Liver (tissue), 9 donors: ENCODE results near the gene PAX7. TPM values are rescaled to one million over a fixed set of nuclear protein-coding genes. Genes with fewer than 3 reads are reported as not detected.

ENCODE experiments used
- DNase-seq: peaks from one replicate; pipeline ENCODE4 v3.0.0-alpha.2; 2017; ENCODE audit warnings: low spot score
- H3K27ac ChIP-seq, 2 donors: one replicate each; pipeline ENCODE4 v1.7.0; 2013; ENCODE audit warnings: inconsistent platforms in 2 of 2, low read length in 2 of 2, control low read depth in 1 of 2, low read depth in 1 of 2, mild to moderate bottlenecking in 1 of 2
- H3K27me3 ChIP-seq, 4 donors: one replicate each; pipeline versions ENCODE4 v1.6.1 to v1.7.0; 2013; ENCODE audit warnings: low read length in 3 of 4, inconsistent platforms in 1 of 4, mild to moderate bottlenecking in 1 of 4, moderate library complexity in 1 of 4; ENCODE audit not compliant: control insufficient read depth in 4 of 4, insufficient read depth in 4 of 4
- H3K36me3 ChIP-seq, 4 donors: one replicate each; pipeline versions ENCODE4 v1.6.1 to v1.7.0; 2013; ENCODE audit warnings: low read length in 3 of 4, mild to moderate bottlenecking in 3 of 4, low read depth in 1 of 4, moderate library complexity in 1 of 4; ENCODE audit not compliant: control insufficient read depth in 4 of 4, insufficient read depth in 3 of 4
- H3K4me1 ChIP-seq, 4 donors: one replicate each; pipeline versions ENCODE4 v1.6.1 to v1.7.0; 2013; ENCODE audit warnings: low read length in 3 of 4, mild to moderate bottlenecking in 3 of 4, moderate library complexity in 1 of 4; ENCODE audit not compliant: control insufficient read depth in 4 of 4, insufficient read depth in 4 of 4
- H3K4me3 ChIP-seq, 3 donors: one replicate each; pipeline versions ENCODE4 v1.6.1 to v1.7.0; 2013; ENCODE audit warnings: low read length in 3 of 3, control low read depth in 1 of 3, low read depth in 1 of 3, mild to moderate bottlenecking in 1 of 3
- H3K9ac ChIP-seq, 2 donors: one replicate each; pipeline ENCODE4 v1.7.0; 2013; ENCODE audit warnings: low read length in 2 of 2, mild to moderate bottlenecking in 2 of 2, moderate library complexity in 2 of 2, control low read depth in 1 of 2, low read depth in 1 of 2
- H3K9me3 ChIP-seq, 4 donors: one replicate each; pipeline versions ENCODE4 v1.6.1 to v1.7.0; 2013; ENCODE audit warnings: low read length in 3 of 4; ENCODE audit not compliant: control insufficient read depth in 4 of 4
- ATF3 ChIP-seq: IDR thresholded peaks from 2 replicates; pipeline ENCODE4 v1.6.1; 2016; ENCODE audit warnings: antibody characterized with exemption
- CTCF ChIP-seq: fragments of 150-350 bp; IDR thresholded peaks from 2 replicates; pipeline ENCODE4 v1.5.1; 2017; ENCODE audit warnings: improper control_type of control experiment, low read depth, low read length; ENCODE audit not compliant: missing input control
- EGR1 ChIP-seq, 2 donors: IDR thresholded peaks; 2 replicates each; pipeline ENCODE4 v1.6.1; 2016 to 2018; ENCODE audit warnings: antibody characterized with exemption in 2 of 2, low read depth in 2 of 2
- FOXA1 ChIP-seq: IDR thresholded peaks from 2 replicates; pipeline ENCODE4 v1.6.1; 2016; ENCODE audit warnings: antibody characterized with exemption
- FOXA2 ChIP-seq: IDR thresholded peaks from 2 replicates; pipeline ENCODE4 v1.6.1; 2016; ENCODE audit warnings: antibody characterized with exemption
- GABPA ChIP-seq, 2 donors: IDR thresholded peaks in 1 of 2; conservative IDR thresholded peaks in 1 of 2; 2 replicates each; pipeline ENCODE4 v1.6.1; 2016; ENCODE audit warnings: antibody characterized with exemption in 2 of 2, mild to moderate bottlenecking in 1 of 2, moderate library complexity in 1 of 2
- HNF4A ChIP-seq, 2 donors: conservative IDR thresholded peaks; 2 replicates each; pipeline ENCODE4 v1.6.1; 2016; ENCODE audit warnings: antibody characterized with exemption in 2 of 2, mild to moderate bottlenecking in 2 of 2
- HNF4G ChIP-seq: IDR thresholded peaks from 2 replicates; pipeline ENCODE4 v1.6.1; 2016; ENCODE audit warnings: antibody characterized with exemption
- JUND ChIP-seq, 2 donors: IDR thresholded peaks; 2 replicates each; pipeline ENCODE4 v1.6.1; 2016; ENCODE audit warnings: antibody characterized with exemption in 2 of 2
- MAX ChIP-seq: IDR thresholded peaks from 2 replicates; pipeline ENCODE4 v1.6.1; 2016; ENCODE audit warnings: antibody characterized with exemption
- NR2F2 ChIP-seq: IDR thresholded peaks from 2 replicates; pipeline ENCODE4 v1.6.1; 2016; ENCODE audit warnings: antibody characterized with exemption
- RAD21 ChIP-seq, 2 donors: IDR thresholded peaks; 2 replicates each; pipeline ENCODE4 v1.6.1; 2016; ENCODE audit warnings: antibody characterized with exemption in 2 of 2, mild to moderate bottlenecking in 2 of 2
- REST ChIP-seq: IDR thresholded peaks from 2 replicates; pipeline ENCODE4 v1.6.1; 2016; ENCODE audit warnings: antibody characterized with exemption, mild to moderate bottlenecking
- RXRA ChIP-seq, 2 donors: IDR thresholded peaks; 2 replicates each; pipeline ENCODE4 v1.6.1; 2017 to 2018; ENCODE audit warnings: antibody characterized with exemption in 2 of 2, mild to moderate bottlenecking in 1 of 2
- SP1 ChIP-seq: IDR thresholded peaks from 2 replicates; pipeline ENCODE4 v1.6.1; 2018; ENCODE audit warnings: antibody characterized with exemption, mild to moderate bottlenecking
- TAF1 ChIP-seq: conservative IDR thresholded peaks from 2 replicates; pipeline ENCODE4 v1.6.1; 2016; ENCODE audit warnings: antibody characterized with exemption, mild to moderate bottlenecking
- YY1 ChIP-seq: IDR thresholded peaks from 2 replicates; pipeline ENCODE4 v1.6.1; 2016; ENCODE audit warnings: antibody characterized with exemption, mild to moderate bottlenecking
- ZBTB33 ChIP-seq: IDR thresholded peaks from 2 replicates; pipeline ENCODE4 v1.6.1; 2016; ENCODE audit warnings: antibody characterized with exemption
- WGBS: extraction: QIAGEN DNeasy Blood & Tissue Kit; methylation state at CpG from one replicate; pipeline ENCODE4 v1.1.7; 2013; 5-methylcytosine and 5-hydroxymethylcytosine counted together
- polyA plus RNA-seq, 2 donors: library from polyadenylated mRNA; stranded (reverse) in 1 of 2; unstranded in 1 of 2; fragments of 200-250 nt in 1 of 2; fragments of >200 nt in 1 of 2; fragmentation: Nextera tagmentation in 1 of 2; extraction: Ambion mirVana in 1 of 2; gene quantifications; one replicate each; pipeline versions ENCODE4 v1.2.1 to v1.2.3, GENCODE V29; 2013 to 2015
- total RNA-seq, 2 donors: library from RNA; depleted of rRNA; stranded (reverse); fragments of >200 nt; gene quantifications; one replicate each; pipeline ENCODE4 v1.2.3, GENCODE V29; 2014
- donor health status: healthy.
- donor health status: healthy.
- donor health status: healthy.
- donor health status: healthy.
- donor health status: healthy.

The PAX7 gene
- total and polyA plus RNA-seq, 4 donors: not detected

- Histone ChIP-seq H3K36me3 (no peaks in the 10 kb centered on the region), H3K27me3 (peaks cover 0 to 9% (median 6%) of the 10 kb centered on the region in 4 donors), H3K9ac (no peak overlapping the region), H3K4me1 (peaks cover 0 to 2% (median 0%) of the 10 kb centered on the region in 4 donors), H3K4me3 (no peak overlapping the region), H3K27ac (no peak overlapping the region), H3K9me3 (no peaks in the 10 kb centered on the region)
- WGBS: 39% methylated on average over 9 of the region's 9 CpGs
- TF ChIP-seq CTCF (no peak), JUND (IDR thresholded peaks at IDR 0.05) (no peak), YY1 (no peak), FOXA2 (no peak), ZBTB33 (no peak), HNF4G (no peak), RXRA (IDR thresholded peaks at IDR 0.05) (no peak), RAD21 (IDR thresholded peaks at IDR 0.05) (no peak), GABPA (IDR thresholded peaks at IDR 0.05 in 1 of 2, conservative IDR thresholded peaks at IDR 0.05 in 1 of 2) (no peak), TAF1 (no peak), MAX (no peak), FOXA1 (no peak), SP1 (no peak), NR2F2 (no peak), ATF3 (no peak), EGR1 (IDR thresholded peaks at IDR 0.05; ENCODE audit: low read depth in 2 of 2) (no peak), REST (no peak), HNF4A (conservative IDR thresholded peaks at IDR 0.05) (no peak)
- DNase-seq: no peak
Observed at GRCh38 chr1:18719786-18720451, 89.3 kb downstream of the PAX7 start.
